Activated naive CD4-positive, alpha-beta T cell treated with anti-CD3 and anti-CD28 coated beads, Interleukin-2, amount 50 U/mL, for 16 hours (primary cell): ENCODE data around the gene BTG3.

Experiments used
- DNase-seq: peaks from one replicate; pipeline ENCODE4 v3.0.0-alpha.2; 2020

The BTG3 gene

GRCh38 chr21:17583898-17584297, 28.8 kb downstream of the BTG3 start:
- DNase-seq, result no peak

- DNase-seq, result no peak
These were observed 32.4 kb downstream of the BTG3 start for GRCh38 chr21:17580319-17580718.

GRCh38 chr21:17578876-17579275, 33.8 kb downstream of the BTG3 start:
- DNase-seq, result no peak

- no peak for DNase-seq
These were observed 34.5 kb downstream of the BTG3 start for GRCh38 chr21:17578162-17578561.

- no peak for DNase-seq
These were observed 35.0 kb downstream of the BTG3 start for GRCh38 chr21:17577701-17578100.

- DNase-seq, result no peak
These were observed 36.4 kb downstream of the BTG3 start for GRCh38 chr21:17576080-17576835.

- DNase-seq, result no peak
These were observed 37.6 kb downstream of the BTG3 start for GRCh38 chr21:17575076-17575475.

DNA sequence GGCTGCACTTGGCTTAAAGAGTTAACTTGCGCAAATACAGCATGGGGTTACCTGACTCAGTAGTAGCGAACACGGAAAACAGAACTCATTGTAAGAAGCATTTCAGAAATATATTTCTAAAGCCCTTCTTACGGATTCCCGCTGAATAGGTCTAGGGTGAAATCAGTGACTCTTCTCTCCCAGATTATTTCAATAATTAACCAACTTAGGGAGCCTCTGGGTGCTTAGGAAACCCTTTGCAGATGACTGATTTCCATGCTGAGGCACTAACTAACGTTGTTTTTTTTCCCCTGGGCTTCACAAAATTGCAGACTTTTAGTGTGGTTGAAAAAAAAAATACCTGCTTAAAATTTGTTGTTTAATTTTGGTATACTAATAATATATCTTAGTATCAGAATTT, 40.3 kb downstream of the BTG3 start:
- no peak for DNase-seq

DNA sequence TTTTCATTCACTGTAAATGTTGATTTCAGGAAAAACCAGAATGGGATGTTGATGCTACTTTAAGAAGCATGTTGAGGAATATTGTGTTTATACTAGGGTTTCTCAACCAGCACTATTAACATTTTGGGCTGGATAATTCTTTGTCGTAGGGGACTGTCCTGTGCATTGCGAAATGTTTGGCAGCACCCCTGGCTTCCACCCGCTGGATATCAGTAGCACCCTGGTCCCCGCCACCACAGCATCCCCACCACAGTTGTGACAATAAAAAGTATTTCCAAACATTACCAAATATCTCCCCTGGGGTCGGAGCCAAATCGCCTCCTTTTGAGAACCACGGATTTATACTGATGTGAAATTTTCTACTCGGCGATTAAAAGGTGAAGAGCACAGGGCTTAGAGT, 41.9 kb downstream of the BTG3 start:
- no peak for DNase-seq

GRCh38 chr21:17560377-17561025, 52.2 kb downstream of the BTG3 start:
- DNase-seq, result no peak

DNA sequence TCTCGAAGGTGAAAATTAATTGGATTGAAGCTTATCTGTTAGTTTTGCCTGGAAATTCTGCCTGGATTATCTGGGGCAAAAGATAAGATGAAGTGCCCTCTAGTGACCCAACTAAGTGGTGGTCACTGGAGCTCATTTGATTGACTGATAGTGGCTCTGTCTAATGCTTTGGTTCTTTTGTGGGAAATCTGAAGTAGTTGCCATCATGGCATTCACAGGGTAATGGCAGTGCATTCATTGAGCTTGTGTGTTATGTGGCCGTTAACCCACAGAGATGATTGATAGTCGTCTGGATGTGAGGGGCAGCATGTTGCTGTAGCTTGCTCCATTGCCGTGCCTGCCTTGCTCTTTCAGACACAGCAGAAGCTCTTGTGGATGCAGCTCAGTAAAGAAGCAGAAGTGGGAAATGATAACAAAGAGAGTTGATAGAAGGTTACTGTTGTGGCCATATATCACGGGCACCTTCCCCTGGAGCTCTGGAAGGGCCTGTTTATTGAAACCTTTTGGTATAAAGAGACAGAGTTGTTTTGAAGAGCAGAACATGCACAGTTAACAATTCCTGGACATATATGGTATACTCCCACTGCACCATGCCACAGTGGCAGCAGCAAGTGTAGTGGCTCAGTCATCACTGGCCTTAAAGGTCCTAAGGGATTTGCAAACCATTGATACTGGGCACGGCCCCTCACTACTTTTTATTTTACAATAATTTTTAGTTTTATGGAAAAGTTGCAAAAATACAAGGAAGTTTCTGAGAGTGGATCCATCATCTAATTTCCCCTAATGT, 57.8 kb downstream of the BTG3 start:
- no peak for DNase-seq

DNA sequence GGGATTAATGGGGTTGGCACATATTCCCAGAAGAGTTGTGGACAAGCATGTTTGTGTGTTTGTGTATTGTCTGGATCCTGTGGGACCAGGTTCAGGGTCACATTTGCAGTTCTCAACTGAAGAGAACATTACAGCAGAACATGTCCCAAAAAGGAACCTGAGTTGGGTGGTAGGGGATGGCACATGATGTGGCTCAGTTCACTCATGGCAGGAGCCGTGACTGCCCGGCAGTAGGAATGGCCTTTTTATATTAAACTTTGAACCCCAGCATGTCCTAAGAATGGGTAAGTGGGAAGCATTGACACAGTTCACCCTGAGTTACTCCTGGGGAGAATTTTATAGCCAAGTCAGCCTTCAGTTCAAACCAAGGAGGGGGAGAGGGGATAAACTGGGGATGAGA, 58.6 kb downstream of the BTG3 start:
- no peak for DNase-seq

- DNase-seq, result no peak
These were observed 60.3 kb downstream of the BTG3 start for GRCh38 chr21:17552410-17552809.

DNA sequence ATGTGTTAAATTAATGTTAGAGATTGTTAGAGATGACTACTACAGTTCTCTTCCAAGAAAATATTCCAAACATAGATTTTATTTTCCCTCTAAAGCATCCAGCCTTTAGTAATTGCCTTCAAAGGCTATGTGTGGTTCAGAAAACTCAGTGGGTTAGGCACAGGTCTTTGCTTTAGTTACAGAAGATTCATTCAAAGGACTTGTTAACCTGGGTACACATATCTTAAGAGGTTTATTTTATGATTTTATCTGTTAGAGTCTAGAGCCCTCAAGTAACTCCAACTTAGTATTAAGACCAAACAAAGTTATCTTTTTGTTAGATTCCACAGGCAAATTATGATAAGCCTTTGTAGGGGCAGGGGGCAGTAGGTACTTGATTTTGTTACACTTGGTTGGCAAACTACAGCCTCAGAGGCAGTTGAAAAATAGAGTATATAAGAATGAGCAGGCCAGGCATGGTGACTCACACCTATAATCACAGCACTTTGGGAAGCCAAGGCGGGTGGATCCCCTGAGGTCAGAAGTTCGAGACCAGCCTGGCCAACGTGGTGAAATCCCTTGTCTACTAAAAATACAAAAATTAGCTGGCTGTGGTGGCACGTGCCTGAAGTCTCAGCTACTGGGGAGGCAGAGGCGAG, 61.9 kb downstream of the BTG3 start:
- no peak for DNase-seq

- DNase-seq, result no peak
These were observed 64.4 kb downstream of the BTG3 start for GRCh38 chr21:17548262-17548661.

GRCh38 chr21:17545007-17545406, 67.7 kb downstream of the BTG3 start:
- no peak for DNase-seq
